ENCODE data around the gene METTL21A.

Gene METTL21A

DNA sequence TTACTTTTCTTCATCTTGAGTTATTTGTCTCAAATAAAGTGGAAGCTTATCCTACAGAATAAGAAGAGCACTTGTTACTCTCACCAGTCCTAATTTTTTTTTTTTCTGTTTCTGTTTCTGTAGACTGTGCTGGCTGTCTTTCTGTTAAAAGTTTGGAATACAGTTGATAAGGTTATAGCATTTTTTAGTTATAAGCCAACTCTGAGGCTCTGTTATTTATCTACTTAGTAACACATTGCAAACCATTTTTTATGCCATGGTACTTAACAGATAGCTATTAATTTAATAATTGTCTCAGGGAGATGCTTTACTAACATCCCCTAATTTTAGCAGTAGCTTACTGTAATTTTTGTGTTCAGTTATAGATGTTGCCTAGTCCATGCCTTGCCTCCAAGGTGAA is 57.5 kb downstream of the METTL21A start:
- TF ChIP-seq, protein P1, sequence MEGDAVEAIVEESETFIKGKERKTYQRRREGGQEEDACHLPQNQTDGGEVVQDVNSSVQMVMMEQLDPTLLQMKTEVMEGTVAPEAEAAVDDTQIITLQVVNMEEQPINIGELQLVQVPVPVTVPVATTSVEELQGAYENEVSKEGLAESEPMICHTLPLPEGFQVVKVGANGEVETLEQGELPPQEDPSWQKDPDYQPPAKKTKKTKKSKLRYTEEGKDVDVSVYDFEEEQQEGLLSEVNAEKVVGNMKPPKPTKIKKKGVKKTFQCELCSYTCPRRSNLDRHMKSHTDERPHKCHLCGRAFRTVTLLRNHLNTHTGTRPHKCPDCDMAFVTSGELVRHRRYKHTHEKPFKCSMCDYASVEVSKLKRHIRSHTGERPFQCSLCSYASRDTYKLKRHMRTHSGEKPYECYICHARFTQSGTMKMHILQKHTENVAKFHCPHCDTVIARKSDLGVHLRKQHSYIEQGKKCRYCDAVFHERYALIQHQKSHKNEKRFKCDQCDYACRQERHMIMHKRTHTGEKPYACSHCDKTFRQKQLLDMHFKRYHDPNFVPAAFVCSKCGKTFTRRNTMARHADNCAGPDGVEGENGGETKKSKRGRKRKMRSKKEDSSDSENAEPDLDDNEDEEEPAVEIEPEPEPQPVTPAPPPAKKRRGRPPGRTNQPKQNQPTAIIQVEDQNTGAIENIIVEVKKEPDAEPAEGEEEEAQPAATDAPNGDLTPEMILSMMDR (IDR thresholded peaks at IDR 0.05; ENCODE audit: insufficient read depth, low read depth, low read length, missing control alignments) = no peak
- no peak for DNase-seq (ENCODE audit: low read depth)
- no peak overlapping the region for H3K4me3 ChIP-seq (ENCODE audit: low read length)

DNA sequence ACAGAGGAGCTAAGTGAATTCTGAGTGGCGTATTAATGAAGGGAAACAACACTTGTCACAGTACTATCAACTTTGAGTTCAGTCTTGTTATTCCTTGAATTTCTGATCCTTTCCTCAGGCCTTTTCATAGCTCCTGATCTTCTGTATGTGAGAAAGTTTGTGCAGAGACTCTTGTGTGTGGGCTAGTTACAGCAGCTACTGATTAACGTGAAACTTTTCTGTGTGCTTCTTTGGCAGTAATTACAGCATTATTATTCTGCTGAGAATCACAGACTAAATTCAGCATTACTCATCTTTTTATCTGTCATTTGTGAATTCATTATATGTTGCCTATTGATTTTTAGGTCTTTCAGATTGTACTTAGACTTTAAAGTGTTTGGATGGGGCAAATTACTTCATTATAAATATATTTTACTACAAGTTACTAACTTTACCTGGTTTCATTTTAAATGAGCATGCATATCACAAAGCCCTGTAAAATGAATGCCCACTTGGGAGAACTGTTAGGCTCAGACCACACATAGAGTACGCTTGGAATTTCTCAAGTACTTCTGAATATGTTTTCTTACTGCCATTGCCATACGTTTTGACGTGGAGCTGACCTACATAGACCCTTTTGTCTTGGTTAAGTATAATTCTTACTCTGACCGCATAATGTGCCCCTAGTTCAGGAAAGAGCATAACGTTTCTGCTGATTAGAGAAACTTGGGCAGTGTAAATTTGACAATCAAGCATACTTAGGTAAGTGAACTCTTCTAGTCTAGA is 59.3 kb downstream of the METTL21A start:
- no peak for DNase-seq (ENCODE audit: low read depth)
- TF ChIP-seq, protein P1 (IDR thresholded peaks at IDR 0.05; ENCODE audit: insufficient read depth, low read depth, low read length, missing control alignments) = no peak
- H3K4me3 ChIP-seq (ENCODE audit: low read length) = no peak overlapping the region

All from epithelial cell of esophagus (primary cell).